SK-N-MC (cell line): Measurements from ENCODE around the gene SHC3.

ENCODE experiments used
- EZH2 ChIP-seq: fragments of 200-600 bp; sonication (generic); IDR thresholded peaks from one replicate; pipeline ENCODE4 v1.6.1; 2017; ENCODE audit warnings: antibody characterized with exemption
- POLR2AphosphoS5 ChIP-seq: IDR thresholded peaks from 2 replicates; pipeline ENCODE4 v1.6.1; 2012; ENCODE audit warnings: mild to moderate bottlenecking, low read depth, low read length, borderline replicate concordance

- peak; percentile 31; the same call in 1 of the 2 replicates for TF ChIP-seq POLR2AphosphoS5
- TF ChIP-seq EZH2, result no peak
Measured at GRCh38 chr9:89179895-89180734, 1.5 kb upstream of the SHC3 start.
